HG03460 (cell line): ENCODE measurements around the gene LARP6.

ENCODE experiments used
- ATAC-seq: cut with Tn5 transposase; IDR thresholded peaks from one replicate; pipeline ENCODE4 v1.9.1; 2021; ENCODE audit not compliant: unreplicated experiment

The LARP6 gene

DNA sequence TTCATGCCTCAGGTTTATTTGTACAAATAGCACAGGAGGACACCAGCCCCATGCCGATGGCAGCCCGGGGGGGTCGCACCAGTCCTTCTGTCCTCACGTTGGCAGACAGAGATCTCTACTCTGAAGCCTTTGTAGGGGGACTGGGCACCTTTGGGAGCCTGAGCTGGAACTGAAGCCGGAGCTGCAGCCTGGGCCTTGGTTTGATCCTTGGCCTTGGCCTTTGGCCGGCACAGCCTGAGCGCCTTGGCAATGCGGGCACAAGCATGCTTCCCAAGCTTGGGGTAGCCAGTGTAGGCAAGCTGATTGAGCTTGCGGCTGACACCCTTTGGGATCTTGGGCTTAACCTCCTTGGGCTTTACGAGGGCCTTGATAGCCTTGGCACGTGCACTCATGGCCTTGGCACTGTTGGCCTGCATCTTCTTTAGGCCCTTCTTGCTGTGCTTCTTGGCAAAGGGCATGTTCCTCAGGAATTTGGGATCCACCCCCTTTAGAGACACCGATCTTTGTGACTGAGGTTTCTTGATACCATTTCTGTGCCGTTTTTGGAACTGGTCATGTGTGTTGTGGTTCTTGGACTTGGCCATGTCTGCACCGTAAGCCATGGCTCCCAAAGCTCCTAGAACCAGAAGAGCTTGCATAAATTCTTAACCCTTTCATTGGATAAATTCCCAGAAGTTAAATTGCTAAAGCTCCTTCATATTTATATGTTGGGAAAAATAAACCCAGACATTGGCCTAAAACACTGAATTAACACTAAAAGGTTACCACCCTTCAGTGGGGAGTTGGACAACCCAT, 57.2 kb downstream of the LARP6 start:
- no peak for ATAC-seq

DNA sequence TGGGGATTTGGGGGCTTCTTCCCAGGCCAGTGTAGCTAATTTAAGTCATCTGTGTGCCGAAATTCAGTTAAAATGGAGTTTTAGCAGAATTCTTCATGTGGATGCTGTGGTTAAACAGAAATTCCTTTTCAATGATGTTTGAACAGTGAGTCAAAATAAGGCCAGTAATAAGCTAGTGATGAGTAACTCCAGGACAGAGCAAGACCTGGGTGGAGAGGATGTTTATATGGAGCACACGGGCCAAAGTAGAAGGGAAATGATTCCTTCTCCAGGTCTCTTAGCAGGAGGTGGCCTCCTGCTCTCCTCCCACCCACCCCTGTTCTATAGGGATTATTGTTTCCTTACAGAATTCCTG, 58.7 kb downstream of the LARP6 start:
- no peak for ATAC-seq

DNA sequence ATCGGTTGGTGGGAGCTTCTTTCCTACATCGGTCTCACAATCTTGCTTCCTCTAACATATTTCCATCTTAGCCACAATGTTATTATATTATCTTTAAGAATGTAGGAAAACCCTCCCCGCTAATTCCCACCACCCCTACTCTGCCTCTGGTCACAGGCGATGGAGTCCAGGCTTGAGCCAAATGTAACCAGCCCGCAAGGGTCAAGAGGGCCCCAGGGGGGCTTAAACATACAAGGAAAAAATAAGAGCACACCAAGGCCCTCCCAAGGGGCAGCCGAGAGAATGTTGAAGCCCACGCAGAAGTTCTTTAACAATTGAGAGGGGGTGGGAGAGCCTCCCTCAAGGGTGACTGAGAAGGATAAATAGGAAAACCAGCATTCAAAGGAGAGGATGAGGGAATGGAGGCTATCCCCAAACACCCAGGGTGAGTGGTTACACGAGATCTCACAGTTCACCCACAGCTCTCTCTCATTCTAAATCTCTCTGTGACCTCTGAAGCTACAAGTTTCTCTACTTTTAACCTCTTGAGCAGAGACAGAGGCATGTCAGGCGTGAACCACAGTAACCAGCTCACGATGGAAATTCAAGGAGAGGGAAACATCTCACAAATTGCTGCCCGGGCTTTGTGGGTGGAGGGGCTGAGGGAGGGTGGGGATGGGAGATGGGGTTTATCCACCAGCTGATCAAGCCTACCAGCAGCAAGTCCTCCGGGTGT, 59.2 kb downstream of the LARP6 start:
- ATAC-seq, result no peak

DNA sequence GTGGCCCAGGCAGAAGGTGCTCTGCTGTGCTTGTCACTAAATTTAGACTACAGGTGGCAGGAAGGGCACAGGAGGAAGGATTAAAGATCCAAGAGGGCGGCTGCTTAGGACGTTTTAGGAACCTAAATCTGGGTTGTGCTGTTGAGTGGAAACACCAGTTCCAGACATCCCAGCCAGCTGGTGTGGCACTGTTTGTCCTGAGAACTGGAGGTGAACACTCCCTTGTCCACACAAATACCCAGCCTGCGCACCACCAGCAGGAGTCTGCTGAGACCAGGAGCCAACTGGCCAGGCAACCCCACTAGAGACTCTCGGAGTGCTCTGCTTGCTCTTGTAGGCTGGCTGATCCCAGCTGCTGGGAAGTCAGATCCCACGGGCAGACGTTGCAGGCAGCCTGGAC, 60.3 kb downstream of the LARP6 start:
- ATAC-seq, result no peak

DNA sequence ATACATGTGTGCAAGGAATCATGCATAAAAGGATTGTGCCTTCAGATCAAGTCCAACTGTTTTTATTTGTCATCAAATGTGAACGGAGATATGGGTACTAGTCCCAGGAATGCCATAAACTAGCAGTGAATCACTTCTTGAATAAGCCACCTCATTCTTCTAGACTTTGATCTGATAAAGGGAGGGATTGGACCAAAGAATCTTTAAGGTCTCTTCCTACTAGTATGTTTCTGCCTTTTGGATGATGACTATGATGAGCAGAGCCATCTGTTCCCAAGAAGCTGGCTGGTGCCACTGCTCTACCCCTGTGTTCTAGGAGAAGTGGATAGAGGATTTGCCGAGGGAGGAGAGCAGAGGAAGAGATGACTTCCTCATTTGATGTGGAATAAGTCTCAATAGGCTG, 61.8 kb downstream of the LARP6 start:
- ATAC-seq, result no peak

DNA sequence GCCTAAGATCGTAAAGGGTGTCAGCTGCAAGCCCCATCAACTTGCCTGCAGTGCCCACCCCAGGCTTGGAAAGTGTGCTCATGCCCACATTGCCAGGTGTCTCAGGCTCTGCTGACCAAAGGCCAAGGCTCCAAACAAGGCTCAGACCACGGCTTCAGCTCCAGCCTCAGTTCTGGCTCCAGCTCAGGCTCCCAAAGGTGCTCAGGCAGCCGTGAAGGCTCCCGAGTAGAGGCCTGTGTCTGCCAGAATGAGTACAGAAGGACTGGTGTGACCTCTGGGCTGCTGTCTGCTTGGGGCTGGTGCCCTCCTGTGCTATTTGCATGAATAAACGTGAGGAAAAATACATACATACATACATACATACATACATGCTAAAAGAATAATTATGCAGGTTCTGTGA, 62.7 kb downstream of the LARP6 start:
- ATAC-seq, result no peak

DNA sequence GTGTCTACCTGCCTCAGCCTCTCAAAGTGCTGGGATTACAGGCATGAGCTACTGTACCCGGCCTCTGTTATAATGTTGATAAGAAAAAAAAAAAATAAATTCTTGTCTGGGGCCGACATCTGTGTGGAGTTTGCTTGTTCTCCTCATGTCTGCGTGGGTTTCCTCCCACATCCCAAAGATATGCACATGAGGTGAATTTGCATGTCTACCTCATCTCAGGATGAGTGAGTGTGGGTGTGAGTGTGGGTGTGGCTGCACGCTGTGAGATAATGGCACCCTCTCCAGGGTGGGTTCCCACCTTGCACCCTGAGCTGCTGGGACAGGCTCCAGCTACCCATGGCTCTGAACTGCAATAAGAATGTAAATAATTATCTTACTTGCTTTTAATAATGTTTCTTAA, 64.7 kb downstream of the LARP6 start:
- ATAC-seq, result no peak

DNA sequence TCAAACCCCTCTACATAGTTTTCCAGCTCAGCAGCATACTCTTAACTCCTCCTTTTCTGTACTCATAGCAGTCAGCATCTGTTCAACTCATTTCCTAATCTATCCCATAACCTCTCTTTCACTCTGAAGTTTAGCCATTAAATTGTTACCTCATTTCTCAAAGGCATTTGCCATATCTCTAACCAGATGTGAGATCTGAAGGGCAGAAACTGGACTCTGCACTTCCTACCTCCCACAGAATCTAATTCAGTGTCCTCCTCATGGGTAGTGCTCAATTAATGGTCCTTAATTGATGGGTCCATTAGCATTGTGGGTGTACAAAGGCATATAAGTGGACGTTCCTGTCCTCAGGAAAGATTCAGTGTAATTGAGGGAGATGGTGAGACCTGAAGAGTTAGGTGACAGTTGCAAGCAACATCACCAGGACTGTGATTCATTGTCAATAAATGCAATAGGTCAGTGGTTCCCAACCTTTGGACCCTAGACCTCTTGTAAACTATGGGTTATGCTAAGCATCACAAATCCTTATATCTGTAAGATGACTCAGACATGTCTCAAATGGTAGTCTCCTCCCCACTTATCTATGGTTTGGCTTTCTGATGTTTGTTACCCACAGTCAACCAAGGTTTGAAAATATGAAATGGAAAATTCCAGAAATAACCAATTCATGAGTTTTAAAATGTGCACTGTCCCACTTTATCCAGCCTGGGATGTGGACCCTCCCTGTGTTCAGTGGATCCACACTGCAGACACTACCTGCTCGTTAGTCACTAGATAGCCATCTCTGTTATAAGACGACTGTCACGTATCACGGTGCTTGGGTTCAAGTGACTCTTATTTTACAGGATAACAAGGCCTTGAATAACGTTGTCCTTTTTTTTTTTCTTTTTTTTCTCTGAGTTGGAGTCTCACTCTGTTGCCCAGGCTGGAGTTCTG, 65.6 kb downstream of the LARP6 start:
- ATAC-seq, result no peak

DNA sequence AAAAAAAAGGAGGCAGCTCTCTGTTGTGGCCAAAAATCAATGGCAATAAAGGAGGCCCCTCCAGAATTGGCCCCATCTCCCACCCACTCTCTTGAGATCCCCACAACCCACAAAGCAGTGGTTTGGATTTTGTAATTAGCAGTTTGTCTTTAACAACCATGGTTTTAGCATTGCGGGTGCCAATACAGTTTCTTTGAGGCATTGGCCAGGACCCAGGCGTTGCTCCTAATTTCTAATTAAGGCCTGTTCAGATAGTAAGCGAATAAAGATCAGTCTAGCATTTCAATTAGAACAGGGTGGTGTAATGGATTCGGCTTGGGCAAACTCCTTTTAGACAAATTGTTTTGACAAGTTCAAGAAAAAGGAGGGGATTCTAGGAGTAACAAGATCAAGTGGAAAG, 67.0 kb downstream of the LARP6 start:
- no peak for ATAC-seq

DNA sequence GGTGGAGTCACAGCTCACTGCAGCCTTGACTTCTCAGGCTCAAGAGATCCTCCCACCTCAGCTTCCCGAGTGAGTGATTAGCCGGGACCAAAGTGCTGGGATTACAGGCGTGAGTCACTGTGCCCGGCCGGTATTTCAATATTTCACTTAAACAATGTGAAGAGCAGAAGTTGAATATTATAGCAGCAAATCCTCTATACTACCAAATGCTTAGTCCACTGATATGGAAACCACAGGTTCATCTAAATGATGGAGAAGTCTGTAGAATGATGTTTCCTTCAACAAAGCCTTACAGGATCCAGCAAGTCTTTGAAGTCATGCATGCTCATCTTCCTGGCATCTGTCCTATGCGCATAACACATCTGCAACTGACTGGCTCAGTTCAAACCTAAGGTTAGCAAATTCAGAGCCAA, 70.3 kb downstream of the LARP6 start:
- no peak for ATAC-seq

DNA sequence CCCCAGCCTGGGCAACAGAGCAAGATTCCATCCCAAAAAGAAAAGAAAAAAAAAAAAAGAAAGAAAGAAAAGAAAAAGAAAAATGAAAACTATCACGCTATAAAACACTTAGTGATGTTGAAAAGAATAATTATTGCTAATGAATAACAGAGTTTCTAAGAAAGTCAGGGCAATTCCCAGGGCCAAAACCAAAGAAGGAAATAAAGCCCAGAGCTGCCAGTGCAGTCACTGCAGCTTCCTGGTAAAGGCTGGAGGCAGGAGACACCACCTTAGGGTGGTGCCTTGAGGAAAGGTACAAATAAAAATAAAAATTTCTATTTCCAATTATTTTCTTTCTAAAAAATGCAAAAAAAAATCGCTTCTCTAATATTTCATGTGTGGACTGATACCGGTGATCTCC, 70.9 kb downstream of the LARP6 start:
- no peak for ATAC-seq

DNA sequence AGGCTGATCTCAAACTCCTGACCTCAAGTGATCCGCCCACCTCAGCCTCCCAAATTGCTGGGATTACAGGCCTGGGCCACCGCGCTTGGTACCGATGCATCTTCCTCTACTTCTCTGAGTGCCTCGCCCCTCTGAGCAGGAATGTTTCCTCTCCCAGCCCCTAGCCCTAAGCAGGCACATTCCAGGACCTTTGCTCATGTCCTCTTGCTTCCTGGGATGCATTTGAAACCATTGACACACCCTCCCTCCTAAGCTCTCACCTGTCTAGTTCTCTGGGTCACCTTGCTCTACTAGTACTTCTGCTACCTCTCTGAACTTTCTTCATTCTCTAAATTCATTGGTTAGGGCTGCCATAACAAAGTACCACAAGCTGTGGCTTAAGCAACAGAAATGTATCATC, 72.7 kb downstream of the LARP6 start:
- no peak for ATAC-seq
